ENCODE results near the gene KRTAP10-1. TPM values are rescaled to one million over a fixed set of nuclear protein-coding genes. Genes with fewer than 3 reads are reported as not detected.

KRTAP10-1 gene
- total and polyA plus RNA-seq, 2 of the 8 experiments (the other 6 are each of a cell fraction or from before 2014, with no cell fraction given): 0.08 TPM; not detected in 1

DNA sequence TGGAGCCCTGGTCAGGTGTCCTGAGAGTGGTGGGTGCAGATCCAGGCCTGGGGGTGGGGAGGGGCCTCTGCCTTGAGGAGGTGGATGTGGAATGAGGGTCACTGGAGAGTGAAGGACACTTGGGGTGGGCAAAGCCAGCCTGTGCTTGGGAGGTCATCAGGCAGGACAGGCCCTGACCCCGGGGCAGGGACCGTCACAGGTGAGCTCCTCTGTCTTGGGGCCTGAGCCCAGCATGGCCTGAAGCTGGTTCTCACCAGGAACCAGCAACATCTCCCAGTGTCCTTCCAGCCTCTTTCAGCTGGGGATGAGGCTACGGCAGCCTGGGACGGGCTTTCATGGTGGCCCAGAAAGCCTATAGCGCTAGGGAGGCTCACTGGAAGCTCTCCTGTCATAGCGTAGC is 12.1 kb upstream of the KRTAP10-1 start (continued):
- TF ChIP-seq, protein P1, sequence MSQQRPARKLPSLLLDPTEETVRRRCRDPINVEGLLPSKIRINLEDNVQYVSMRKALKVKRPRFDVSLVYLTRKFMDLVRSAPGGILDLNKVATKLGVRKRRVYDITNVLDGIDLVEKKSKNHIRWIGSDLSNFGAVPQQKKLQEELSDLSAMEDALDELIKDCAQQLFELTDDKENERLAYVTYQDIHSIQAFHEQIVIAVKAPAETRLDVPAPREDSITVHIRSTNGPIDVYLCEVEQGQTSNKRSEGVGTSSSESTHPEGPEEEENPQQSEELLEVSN (IDR thresholded peaks at IDR 0.05): no peak
- TF ChIP-seq FOSL1 (IDR thresholded peaks at IDR 0.05; ENCODE audit: insufficient read depth, low read depth, low read length) (no peak), TBP (IDR thresholded peaks at IDR 0.05; ENCODE audit: low read depth, low read length) (no peak), CEBPB (IDR thresholded peaks at IDR 0.05; ENCODE audit: low read depth, low read length) (no peak), KDM1A (IDR thresholded peaks at IDR 0.05; ENCODE audit: borderline replicate concordance, low read length) (no peak)

All from H1 (cell line).